ENCODE measurements around the gene RNF150.

RNF150 gene

DNA sequence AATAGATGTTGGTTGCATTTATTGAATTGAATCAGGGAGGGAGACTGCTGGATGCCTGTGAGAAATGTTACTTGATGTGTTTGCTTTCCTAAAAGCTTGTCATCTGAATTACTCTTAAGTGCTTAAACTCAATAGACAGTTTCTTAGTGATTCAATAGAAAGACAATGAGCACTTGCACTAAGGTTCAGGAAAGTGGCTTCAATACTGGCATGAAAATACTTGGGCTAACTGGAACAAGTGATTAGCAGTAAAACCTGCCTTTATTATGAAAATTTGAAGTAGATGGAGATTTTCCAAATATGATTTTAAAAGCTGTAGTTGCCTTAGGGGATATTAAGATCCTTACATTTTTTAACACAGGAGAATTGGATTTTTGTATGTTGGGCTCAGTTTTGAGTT, 123.3 kb downstream of the RNF150 start:
- no peak for DNase-seq (ENCODE audit: low read depth)
- H3K4me3 ChIP-seq (ENCODE audit: low read depth, low read length), result no peak overlapping the region
- TF ChIP-seq, protein P1, sequence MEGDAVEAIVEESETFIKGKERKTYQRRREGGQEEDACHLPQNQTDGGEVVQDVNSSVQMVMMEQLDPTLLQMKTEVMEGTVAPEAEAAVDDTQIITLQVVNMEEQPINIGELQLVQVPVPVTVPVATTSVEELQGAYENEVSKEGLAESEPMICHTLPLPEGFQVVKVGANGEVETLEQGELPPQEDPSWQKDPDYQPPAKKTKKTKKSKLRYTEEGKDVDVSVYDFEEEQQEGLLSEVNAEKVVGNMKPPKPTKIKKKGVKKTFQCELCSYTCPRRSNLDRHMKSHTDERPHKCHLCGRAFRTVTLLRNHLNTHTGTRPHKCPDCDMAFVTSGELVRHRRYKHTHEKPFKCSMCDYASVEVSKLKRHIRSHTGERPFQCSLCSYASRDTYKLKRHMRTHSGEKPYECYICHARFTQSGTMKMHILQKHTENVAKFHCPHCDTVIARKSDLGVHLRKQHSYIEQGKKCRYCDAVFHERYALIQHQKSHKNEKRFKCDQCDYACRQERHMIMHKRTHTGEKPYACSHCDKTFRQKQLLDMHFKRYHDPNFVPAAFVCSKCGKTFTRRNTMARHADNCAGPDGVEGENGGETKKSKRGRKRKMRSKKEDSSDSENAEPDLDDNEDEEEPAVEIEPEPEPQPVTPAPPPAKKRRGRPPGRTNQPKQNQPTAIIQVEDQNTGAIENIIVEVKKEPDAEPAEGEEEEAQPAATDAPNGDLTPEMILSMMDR (IDR thresholded peaks at IDR 0.05; ENCODE audit: insufficient read depth, low read depth, low read length, missing control alignments), result no peak

DNA sequence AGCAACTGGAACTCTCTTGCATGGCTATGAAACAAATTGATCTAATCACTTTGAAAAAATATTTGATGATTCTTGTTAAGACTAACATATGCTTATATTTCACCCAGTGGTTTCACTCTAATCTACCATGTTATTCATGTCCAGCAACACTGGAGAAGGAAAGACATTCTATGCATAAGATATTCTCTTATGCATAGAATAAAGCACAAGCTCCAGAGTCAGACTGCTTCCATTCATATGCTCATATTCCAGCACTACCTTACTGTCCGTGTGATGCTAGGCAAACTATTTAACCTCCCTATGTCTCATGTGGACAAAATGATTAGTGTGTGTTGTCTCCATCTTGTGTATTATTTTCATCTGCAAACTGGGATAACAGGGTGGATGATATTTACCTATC, 124.1 kb downstream of the RNF150 start:
- no peak overlapping the region for H3K4me3 ChIP-seq (ENCODE audit: low read depth, low read length)
- no peak for DNase-seq (ENCODE audit: low read depth)
- TF ChIP-seq, protein P1 (IDR thresholded peaks at IDR 0.05; ENCODE audit: insufficient read depth, low read depth, low read length, missing control alignments), result no peak

DNA sequence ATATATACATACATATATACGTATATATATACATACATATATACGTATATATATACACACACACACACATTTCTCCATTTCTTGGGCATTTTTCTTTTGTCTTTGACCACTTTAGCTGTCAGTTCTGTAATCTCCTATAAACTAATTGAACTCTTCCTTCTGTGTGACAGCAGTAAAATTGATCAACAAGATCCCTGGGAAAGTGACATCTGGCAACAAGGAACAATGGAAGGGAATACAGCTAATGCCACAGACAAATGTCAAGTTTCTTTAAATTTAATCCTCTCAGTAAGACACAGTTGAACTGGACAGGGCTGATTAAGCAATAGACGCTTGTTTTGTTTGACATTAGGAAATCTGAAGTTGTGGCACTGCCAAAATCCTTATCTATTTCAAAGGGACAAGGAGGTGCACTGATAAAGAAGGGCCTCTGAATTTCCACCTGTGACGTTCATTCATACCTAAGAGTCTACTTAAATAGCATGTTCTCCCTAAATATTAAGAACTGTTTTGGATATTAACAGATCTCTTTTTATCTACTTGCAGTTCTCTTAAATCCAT, 126.9 kb downstream of the RNF150 start:
- H3K4me3 ChIP-seq (ENCODE audit: low read depth, low read length), result no peak overlapping the region
- TF ChIP-seq, protein P1 (IDR thresholded peaks at IDR 0.05; ENCODE audit: insufficient read depth, low read depth, low read length, missing control alignments), result no peak
- no peak for DNase-seq (ENCODE audit: low read depth)

DNA sequence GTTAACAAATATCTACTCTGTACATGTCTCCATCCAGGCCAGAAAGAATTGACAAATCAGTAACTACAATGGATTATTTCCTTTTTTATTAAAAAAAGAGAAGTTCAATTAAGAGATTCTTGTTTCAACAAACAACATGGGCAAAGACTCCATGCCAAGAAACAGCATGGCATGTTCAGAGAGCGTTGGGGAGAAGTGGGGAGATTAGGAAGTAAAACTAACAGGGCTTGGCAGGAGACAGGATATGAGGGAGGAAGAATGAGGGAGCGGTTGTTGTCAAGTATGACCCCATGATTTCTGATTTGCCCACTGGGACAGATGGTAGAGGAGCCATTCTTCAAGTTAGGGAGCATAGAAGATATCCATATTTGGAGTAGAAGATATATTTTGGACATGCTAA, 128.4 kb downstream of the RNF150 start:
- no peak overlapping the region for H3K4me3 ChIP-seq (ENCODE audit: low read depth, low read length)
- TF ChIP-seq, protein P1 (IDR thresholded peaks at IDR 0.05; ENCODE audit: insufficient read depth, low read depth, low read length, missing control alignments), result no peak
- DNase-seq (ENCODE audit: low read depth), result no peak

DNA sequence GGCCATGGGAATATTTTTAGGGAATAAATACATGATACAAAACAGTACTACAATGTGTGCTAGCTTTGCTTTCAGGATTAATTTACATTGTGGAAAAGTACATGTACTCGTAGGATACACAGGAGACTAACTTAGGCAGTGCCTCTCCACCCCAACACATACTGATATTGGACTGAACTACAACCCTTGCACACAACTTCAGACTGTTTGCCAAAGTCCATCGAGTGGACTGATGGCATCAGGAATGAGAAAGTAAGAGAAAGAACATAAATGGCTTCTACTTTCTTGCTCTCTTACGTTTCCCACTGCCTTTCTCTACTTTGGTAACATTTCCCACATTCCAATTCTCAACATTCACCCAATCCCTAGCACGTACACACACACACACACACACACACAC, 130.1 kb downstream of the RNF150 start:
- H3K4me3 ChIP-seq (ENCODE audit: low read depth, low read length), result no peak overlapping the region
- DNase-seq (ENCODE audit: low read depth), result no peak
- TF ChIP-seq, protein P1 (IDR thresholded peaks at IDR 0.05; ENCODE audit: insufficient read depth, low read depth, low read length, missing control alignments), result no peak

DNA sequence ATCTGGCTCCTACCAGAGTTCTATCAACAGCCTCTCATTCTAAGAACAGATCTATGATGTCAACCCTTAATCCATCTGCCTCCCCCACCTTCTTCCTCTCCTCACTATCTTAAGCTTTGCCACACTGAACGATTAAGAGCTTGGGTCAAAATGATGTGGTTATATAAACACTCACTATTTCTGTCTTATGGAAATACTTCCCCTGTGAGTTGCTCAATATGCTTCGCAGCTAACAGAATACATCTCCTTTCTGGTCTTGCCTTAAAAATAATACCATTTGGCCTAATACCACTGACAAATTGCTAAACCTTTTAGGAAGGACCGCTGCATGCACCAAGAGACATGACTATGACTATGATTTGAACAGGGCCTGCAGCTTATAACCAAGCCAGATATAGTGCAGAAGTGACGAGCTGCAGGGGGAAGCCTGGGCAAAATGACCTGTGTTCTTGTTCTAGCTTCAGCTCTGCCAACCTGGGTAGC, 130.9 kb downstream of the RNF150 start:
- H3K4me3 ChIP-seq (ENCODE audit: low read depth, low read length), result no peak overlapping the region
- no peak for DNase-seq (ENCODE audit: low read depth)
- TF ChIP-seq, protein P1 (IDR thresholded peaks at IDR 0.05; ENCODE audit: insufficient read depth, low read depth, low read length, missing control alignments), result no peak

DNA sequence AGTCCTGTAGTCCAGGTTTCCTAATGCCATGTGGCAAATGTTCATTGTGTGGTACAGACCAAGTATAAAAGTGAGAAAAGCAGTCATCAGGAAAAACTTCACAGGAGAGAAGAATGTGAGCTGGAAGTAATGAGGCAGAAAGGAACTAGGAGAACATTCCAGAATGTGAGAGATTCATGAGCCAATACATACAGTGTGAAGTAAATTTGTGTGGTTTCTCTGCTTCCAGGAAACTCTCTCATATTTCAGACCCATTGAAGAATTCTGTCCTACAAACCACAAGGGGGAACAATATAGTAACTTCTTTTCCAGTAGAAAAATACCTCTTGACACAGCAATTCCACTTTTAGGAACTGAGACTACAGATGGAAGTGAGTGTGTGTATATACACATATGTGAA, 136.5 kb downstream of the RNF150 start:
- no peak for DNase-seq (ENCODE audit: low read depth)
- TF ChIP-seq, protein P1 (IDR thresholded peaks at IDR 0.05; ENCODE audit: insufficient read depth, low read depth, low read length, missing control alignments), result no peak
- no peak overlapping the region for H3K4me3 ChIP-seq (ENCODE audit: low read depth, low read length)

All from GM12865 (cell line).